GM18502 (cell line): ENCODE results near the gene NHS.

Experiments used
- ATAC-seq: cut with Tn5 transposase; IDR thresholded peaks from one replicate; pipeline ENCODE4 v1.9.1; 2021; ENCODE audit warnings: mild to moderate bottlenecking; ENCODE audit not compliant: unreplicated experiment, poor library complexity

Gene NHS

GRCh38 chrX:17403972-17404371 is 29.0 kb downstream of the NHS start:
- ATAC-seq = no peak

GRCh38 chrX:17405225-17405969 is 30.4 kb downstream of the NHS start:
- ATAC-seq = no peak

GRCh38 chrX:17409566-17410290 is 34.7 kb downstream of the NHS start:
- no peak for ATAC-seq

GRCh38 chrX:17410651-17411050 is 35.7 kb downstream of the NHS start:
- no peak for ATAC-seq

- no peak for ATAC-seq
Measured at GRCh38 chrX:17411205-17411604, 36.2 kb downstream of the NHS start.

- no peak for ATAC-seq
Measured at GRCh38 chrX:17412692-17413091, 37.7 kb downstream of the NHS start.

GRCh38 chrX:17413228-17413627 is 38.2 kb downstream of the NHS start:
- no peak for ATAC-seq

GRCh38 chrX:17414027-17414658 is 39.1 kb downstream of the NHS start:
- no peak for ATAC-seq

GRCh38 chrX:17414839-17415238 is 39.8 kb downstream of the NHS start:
- ATAC-seq = no peak

- no peak for ATAC-seq
Measured at GRCh38 chrX:17415242-17415810, 40.3 kb downstream of the NHS start.

- no peak for ATAC-seq
Measured at GRCh38 chrX:17417372-17417771, 42.4 kb downstream of the NHS start.

- ATAC-seq = no peak
Measured at GRCh38 chrX:17425136-17425535, 50.1 kb downstream of the NHS start.

- no peak for ATAC-seq
Measured at GRCh38 chrX:17425551-17425950, 50.6 kb downstream of the NHS start.

GRCh38 chrX:17431171-17431570 is 56.2 kb downstream of the NHS start:
- ATAC-seq = no peak

GRCh38 chrX:17432158-17432557 is 57.2 kb downstream of the NHS start:
- ATAC-seq = no peak

- ATAC-seq = no peak
Measured at GRCh38 chrX:17433965-17434364, 59.0 kb downstream of the NHS start.

- no peak for ATAC-seq
Measured at GRCh38 chrX:17435476-17435875, 60.5 kb downstream of the NHS start.

GRCh38 chrX:17438221-17438620 is 63.2 kb downstream of the NHS start:
- ATAC-seq = no peak

- no peak for ATAC-seq
Measured at GRCh38 chrX:17440258-17440657, 65.3 kb downstream of the NHS start.

- ATAC-seq = no peak
Measured at GRCh38 chrX:17440836-17441235, 65.8 kb downstream of the NHS start.

GRCh38 chrX:17441965-17442364 is 67.0 kb downstream of the NHS start:
- no peak for ATAC-seq
